ENCODE results near the gene TMIGD3. TPM values are rescaled to one million over a fixed set of nuclear protein-coding genes. Genes with fewer than 3 reads are reported as not detected.

TMIGD3 gene
- total RNA-seq, 2 donors from 2014 or later, result 0.64 to 11.4 TPM

DNA sequence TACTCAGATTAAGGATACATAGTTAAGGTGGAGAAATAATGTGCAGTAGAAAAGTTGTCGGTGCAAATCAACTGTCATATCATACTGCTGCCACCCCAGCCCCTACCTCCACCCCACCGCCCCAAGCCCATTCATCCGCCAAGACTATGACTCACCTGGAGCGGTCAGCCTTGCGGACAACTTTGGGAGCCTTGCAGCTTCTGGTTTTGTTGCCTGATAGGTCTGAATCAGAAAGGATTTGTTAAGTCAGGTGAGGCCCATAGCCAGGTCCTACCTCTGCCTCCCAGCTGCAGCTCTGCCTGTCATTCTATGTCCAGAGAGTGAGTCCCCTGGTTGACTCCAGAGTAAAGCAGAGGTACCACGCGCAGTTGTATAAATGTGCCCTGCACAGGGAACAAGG is 17.0 kb downstream of the TMIGD3 start:
- Histone ChIP-seq H3K36me3 (no peaks in the 10 kb centered on the region), H3K27me3 (replicated peaks; ENCODE audit: insufficient read depth) (no peaks in the 10 kb centered on the region), H3K9me3 (no peaks in the 10 kb centered on the region), H3K4me1 (replicated peaks) (no peaks in the 10 kb centered on the region), H3K4me3 (no peak overlapping the region), H3K27ac (no peak overlapping the region)
- WGBS, result 97% methylated on average over 7 of the region's 7 CpGs
- intact Hi-C loops (cut with DNase I), result no loop called here
- TF ChIP-seq, protein P1, sequence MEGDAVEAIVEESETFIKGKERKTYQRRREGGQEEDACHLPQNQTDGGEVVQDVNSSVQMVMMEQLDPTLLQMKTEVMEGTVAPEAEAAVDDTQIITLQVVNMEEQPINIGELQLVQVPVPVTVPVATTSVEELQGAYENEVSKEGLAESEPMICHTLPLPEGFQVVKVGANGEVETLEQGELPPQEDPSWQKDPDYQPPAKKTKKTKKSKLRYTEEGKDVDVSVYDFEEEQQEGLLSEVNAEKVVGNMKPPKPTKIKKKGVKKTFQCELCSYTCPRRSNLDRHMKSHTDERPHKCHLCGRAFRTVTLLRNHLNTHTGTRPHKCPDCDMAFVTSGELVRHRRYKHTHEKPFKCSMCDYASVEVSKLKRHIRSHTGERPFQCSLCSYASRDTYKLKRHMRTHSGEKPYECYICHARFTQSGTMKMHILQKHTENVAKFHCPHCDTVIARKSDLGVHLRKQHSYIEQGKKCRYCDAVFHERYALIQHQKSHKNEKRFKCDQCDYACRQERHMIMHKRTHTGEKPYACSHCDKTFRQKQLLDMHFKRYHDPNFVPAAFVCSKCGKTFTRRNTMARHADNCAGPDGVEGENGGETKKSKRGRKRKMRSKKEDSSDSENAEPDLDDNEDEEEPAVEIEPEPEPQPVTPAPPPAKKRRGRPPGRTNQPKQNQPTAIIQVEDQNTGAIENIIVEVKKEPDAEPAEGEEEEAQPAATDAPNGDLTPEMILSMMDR (IDR thresholded peaks at IDR 0.05), result no peak
- no peak for TF ChIP-seq POLR2AphosphoS5 (IDR thresholded peaks at IDR 0.05)
- TF ChIP-seq POLR2A (IDR thresholded peaks at IDR 0.05), result no peak
- DNase-seq (ENCODE audit: low spot score), result no peak

DNA sequence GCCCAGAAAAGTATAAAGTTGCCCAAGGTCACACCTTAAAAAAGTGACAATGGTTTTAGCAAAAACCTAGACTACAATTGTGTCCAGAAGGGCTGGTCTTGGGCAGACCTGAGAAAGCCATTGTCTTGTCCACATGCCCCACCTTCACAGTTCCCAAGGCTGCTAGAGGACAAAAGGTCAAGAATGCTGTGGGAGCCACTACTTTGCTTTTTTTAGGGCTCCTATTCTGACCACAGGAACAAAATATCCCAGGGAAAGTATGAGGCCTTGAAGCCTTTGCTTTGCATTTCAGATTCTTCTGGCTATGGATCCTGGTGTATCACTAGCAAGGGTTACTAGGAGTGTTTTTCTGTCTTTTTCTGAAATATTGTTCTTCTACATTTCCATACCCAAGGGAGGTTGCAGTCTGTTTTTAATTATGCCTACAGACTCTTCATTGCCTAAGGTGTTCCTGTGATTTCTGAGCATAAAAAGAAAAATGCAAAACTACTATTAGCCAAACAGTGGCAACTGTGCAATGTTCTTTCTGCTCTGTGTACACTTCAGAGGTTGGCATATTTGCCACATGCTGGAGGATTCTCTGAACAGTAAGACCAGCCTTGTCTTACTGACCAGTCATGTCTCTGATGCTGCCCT is 18.9 kb downstream of the TMIGD3 start:
- intact Hi-C loops (cut with DNase I), result loop anchor here (5.0 kb wide), 1 partner anchor 273 kb away; the partner anchor contains the start of gene DDX20
- TF ChIP-seq POLR2A (IDR thresholded peaks at IDR 0.05) (no peak), POLR2AphosphoS5 (IDR thresholded peaks at IDR 0.05) (no peak)
- Histone ChIP-seq H3K27ac (no peak overlapping the region), H3K4me3 (no peak overlapping the region), H3K4me1 (replicated peaks) (no peaks in the 10 kb centered on the region), H3K36me3 (no peaks in the 10 kb centered on the region), H3K9me3 (no peaks in the 10 kb centered on the region), H3K27me3 (replicated peaks; ENCODE audit: insufficient read depth) (no peaks in the 10 kb centered on the region)
- DNase-seq (ENCODE audit: low spot score), result no peak

DNA sequence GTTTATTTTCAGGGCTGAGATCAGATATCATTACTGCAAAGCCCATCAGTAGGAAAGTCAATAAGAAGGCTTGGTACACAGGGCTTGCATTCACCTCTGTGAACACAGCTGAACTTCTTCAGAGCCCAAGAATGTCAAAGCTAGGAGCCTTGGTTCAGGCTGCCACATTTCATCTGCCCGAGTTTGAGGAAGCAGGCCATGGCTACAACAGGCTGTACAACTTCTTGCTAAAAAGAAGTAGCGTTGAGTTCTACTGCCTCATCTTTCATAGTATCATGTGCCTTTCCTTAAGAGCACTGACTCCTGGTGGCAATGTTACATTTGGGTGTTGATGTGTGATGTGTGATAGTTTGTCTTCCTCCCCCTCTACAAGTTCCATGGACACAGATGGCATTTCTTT is 19.6 kb downstream of the TMIGD3 start:
- no peak for DNase-seq (ENCODE audit: low spot score)
- intact Hi-C loops (cut with DNase I), result loop anchor here (5.0 kb wide), 1 partner anchor 273 kb away; the partner anchor contains the start of gene DDX20
- no peaks in the 10 kb centered on the region for H3K9me3 ChIP-seq
- no peaks in the 10 kb centered on the region for H3K36me3 ChIP-seq
- H3K27ac ChIP-seq, result no peak overlapping the region
- TF ChIP-seq, protein P1 (IDR thresholded peaks at IDR 0.05), result no peak
- TF ChIP-seq POLR2AphosphoS5 (IDR thresholded peaks at IDR 0.05), result no peak
- TF ChIP-seq POLR2A (IDR thresholded peaks at IDR 0.05), result no peak
- H3K4me3 ChIP-seq, result no peak overlapping the region
- no peaks in the 10 kb centered on the region for H3K4me1 ChIP-seq (replicated peaks)
- no peaks in the 10 kb centered on the region for H3K27me3 ChIP-seq (replicated peaks; ENCODE audit: insufficient read depth)
- WGBS, result 69% methylated on average over 2 of the region's 2 CpGs

DNA sequence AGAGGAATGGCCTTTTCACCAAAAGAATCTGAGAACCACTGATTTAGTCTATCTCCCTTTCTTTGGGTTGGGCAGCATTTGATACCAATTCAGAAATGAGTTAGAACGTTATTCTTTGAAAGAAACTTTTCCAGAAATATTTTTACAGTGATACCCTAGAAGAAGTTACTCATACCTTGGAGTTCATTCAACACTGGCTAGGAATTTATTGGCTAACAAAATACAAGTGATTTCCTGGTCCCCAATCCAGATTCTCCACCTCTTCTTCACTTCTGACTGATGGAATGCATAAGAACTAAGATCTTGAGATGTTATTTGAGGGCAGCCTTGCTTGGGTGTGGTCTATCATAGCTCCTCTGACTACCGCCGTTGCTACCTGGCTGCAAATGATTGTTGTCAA is 20.3 kb downstream of the TMIGD3 start:
- intact Hi-C loops (cut with DNase I), result loop anchor here (5.0 kb wide), 1 partner anchor 274 kb away; the partner anchor contains the start of gene DDX20
- no peak for DNase-seq (ENCODE audit: low spot score)
- 44% methylated on average over 3 of the region's 3 CpGs for WGBS
- TF ChIP-seq POLR2AphosphoS5 (IDR thresholded peaks at IDR 0.05) (no peak), POLR2A (IDR thresholded peaks at IDR 0.05) (no peak)
- TF ChIP-seq, protein P1 (IDR thresholded peaks at IDR 0.05), result no peak
- Histone ChIP-seq H3K4me1 (replicated peaks) (no peaks in the 10 kb centered on the region), H3K36me3 (no peaks in the 10 kb centered on the region), H3K9me3 (no peaks in the 10 kb centered on the region), H3K27ac (no peak overlapping the region), H3K27me3 (replicated peaks; ENCODE audit: insufficient read depth) (no peaks in the 10 kb centered on the region), H3K4me3 (no peak overlapping the region)

DNA sequence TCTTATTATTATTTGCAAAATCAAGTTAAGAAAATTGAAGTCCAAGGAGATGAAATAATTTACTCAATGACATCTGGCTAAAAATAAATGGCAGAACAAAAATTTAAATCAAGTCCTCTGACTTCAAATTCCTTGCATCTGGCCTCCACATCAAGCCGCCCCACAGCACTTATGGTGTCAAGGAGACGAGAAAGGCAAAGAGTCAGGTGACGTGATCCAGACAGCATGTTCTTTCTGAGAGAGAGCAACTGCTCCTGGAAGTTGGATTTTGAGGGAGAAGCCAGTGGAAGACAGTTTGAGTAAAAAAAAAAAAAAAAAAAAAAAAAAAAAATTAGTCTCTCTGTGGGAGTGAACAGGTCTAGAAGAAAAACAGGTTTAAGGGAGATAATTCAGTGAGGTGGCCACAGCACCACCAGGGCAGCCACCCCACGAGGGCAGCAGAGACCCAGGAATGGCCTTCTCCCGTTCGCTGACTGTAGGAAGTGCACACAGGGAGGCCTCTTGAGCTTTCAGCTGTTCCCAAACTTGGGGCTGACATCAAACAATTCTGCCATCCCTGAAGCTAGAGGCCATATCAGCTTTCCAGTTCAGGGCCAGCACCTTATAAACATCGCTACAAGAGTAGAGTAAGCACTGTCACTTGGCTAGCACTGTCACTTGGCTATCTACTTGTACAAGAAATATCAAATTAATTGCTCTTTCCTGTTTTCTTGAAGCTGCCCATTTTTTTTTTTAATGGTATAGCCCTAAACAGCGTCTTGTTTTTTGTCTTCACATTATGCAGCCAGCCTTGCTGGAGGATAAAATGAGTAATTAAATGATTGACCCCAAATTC is 21.8 kb downstream of the TMIGD3 start:
- intact Hi-C loops (cut with DNase I), result loop anchor here (5.0 kb wide), 1 partner anchor 276 kb away; the partner anchor contains the start of gene DDX20
- Histone ChIP-seq H3K27me3 (replicated peaks; ENCODE audit: insufficient read depth) (no peaks in the 10 kb centered on the region), H3K4me1 (replicated peaks) (no peaks in the 10 kb centered on the region), H3K27ac (no peak overlapping the region), H3K4me3 (no peak overlapping the region), H3K36me3 (no peaks in the 10 kb centered on the region), H3K9me3 (no peaks in the 10 kb centered on the region)
- 28% methylated on average over 8 of the region's 8 CpGs for WGBS
- peak; percentile 62 for DNase-seq (ENCODE audit: low spot score)
- TF ChIP-seq, protein P1 (IDR thresholded peaks at IDR 0.05), result peak in 3 of 4 experiments; percentile 42 to 86 (median 80)
- no peak for TF ChIP-seq POLR2A (IDR thresholded peaks at IDR 0.05)
- peak; percentile 15 for TF ChIP-seq POLR2AphosphoS5 (IDR thresholded peaks at IDR 0.05)

Data from prostate gland (tissue), 2 donors.